Keratinocyte (primary cell): ENCODE measurements around the gene CCDC192. TPM values are rescaled to one million over a fixed set of nuclear protein-coding genes. Genes with fewer than 3 reads are reported as not detected.

Source experiments
- DNase-seq: peaks from one replicate; pipeline ENCODE4 v3.0.0-alpha.2; 2011; ENCODE audit warnings: low read depth, missing footprints, low spot score
- FAIRE-seq: peaks from 2 replicates; lab custom pipeline; 2011; peaks lifted over from hg19 to GRCh38; lab: Jason Lieb, UNC
- H2AFZ ChIP-seq: 2 replicates; pipeline ENCODE4 v1.6.0; 2012; ENCODE audit warnings: low read length, control low read depth, inconsistent platforms; ENCODE audit not compliant: control insufficient read depth
- H3K27ac ChIP-seq: 2 replicates; pipeline ENCODE4 v1.5.1; 2011; ENCODE audit warnings: low read length; ENCODE audit not compliant: control insufficient read depth, insufficient read depth
- H3K27me3 ChIP-seq: 3 replicates; pipeline ENCODE4 v1.6.0; 2011; ENCODE audit warnings: low read length; ENCODE audit not compliant: control insufficient read depth, insufficient read depth; ENCODE audit errors: extremely low read depth
- H3K36me3 ChIP-seq, 2 experiments: 2 replicates in 1 of 2; 3 replicates in 1 of 2; pipeline ENCODE4 v1.5.1; 2011; ENCODE audit warnings: low read length in 2 of 2, mild to moderate bottlenecking in 1 of 2; ENCODE audit not compliant: control insufficient read depth in 2 of 2, insufficient read depth in 2 of 2; ENCODE audit errors: extremely low read depth in 1 of 2
- H3K4me1 ChIP-seq: 3 replicates; pipeline ENCODE4 v1.5.1; 2011; ENCODE audit warnings: low read length; ENCODE audit not compliant: control insufficient read depth, insufficient read depth; ENCODE audit errors: extremely low read depth
- H3K4me2 ChIP-seq: 3 replicates; pipeline ENCODE4 v1.6.0; 2011; ENCODE audit warnings: low read depth, low read length; ENCODE audit not compliant: control insufficient read depth, insufficient read depth; ENCODE audit errors: extremely low read depth
- H3K4me3 ChIP-seq, 3 experiments: fragments of 200-600 bp in 1 of 3; sonication (generic) in 1 of 3; 2 replicates in 2 of 3; 3 replicates in 1 of 3; pipeline ENCODE4 v1.5.1; 2011 to 2016; ENCODE audit warnings: low read length in 3 of 3, mild to moderate bottlenecking in 3 of 3, control low read depth in 2 of 3, inconsistent platforms in 1 of 3, low read depth in 1 of 3, mixed read lengths in 1 of 3, mixed run types in 1 of 3, moderate library complexity in 1 of 3; ENCODE audit not compliant: control insufficient read depth in 2 of 3, insufficient read depth in 2 of 3; ENCODE audit errors: extremely low read depth in 1 of 3
- H3K79me2 ChIP-seq: 2 replicates; pipeline ENCODE4 v1.6.0; 2012; ENCODE audit warnings: low read length; ENCODE audit not compliant: control insufficient read depth, insufficient read depth
- H3K9ac ChIP-seq: 3 replicates; pipeline ENCODE4 v1.6.0; 2011; ENCODE audit warnings: low read length; ENCODE audit not compliant: control insufficient read depth, insufficient read depth; ENCODE audit errors: extremely low read depth
- H3K9me1 ChIP-seq: 3 replicates; pipeline ENCODE4 v1.6.0; 2011; ENCODE audit warnings: low read length; ENCODE audit not compliant: control insufficient read depth, insufficient read depth; ENCODE audit errors: extremely low read depth
- H3K9me3 ChIP-seq: 2 replicates; pipeline ENCODE4 v1.5.1; 2012; ENCODE audit warnings: low read depth, low read length; ENCODE audit not compliant: control insufficient read depth
- H4K20me1 ChIP-seq: 3 replicates; pipeline ENCODE4 v1.6.0; 2011; ENCODE audit warnings: low read length; ENCODE audit not compliant: control insufficient read depth, insufficient read depth; ENCODE audit errors: extremely low read depth
- EZH2 ChIP-seq: IDR thresholded peaks from one replicate; pipeline ENCODE4 v1.6.1; 2012; ENCODE audit warnings: inconsistent platforms, mild to moderate bottlenecking, low read length, moderate library complexity
- dilution Hi-C: fragments of 300-500 bp; cut with MboI; formaldehyde crosslinking; loops from one replicate; pipeline ENCODE4 v1.7.0; 2020; ENCODE audit warnings: low sequenced_read_pairs; ENCODE audit not compliant: extremely low pct_ligation_motif_present
- polyA plus RNA-seq, 5 experiments: library from polyadenylated mRNA; depleted of rRNA in 3 of 5; stranded (reverse) in 3 of 5; stranded (forward) in 1 of 5; unstranded in 1 of 5; fragments of >200 nt; gene quantifications; 1 replicate in 1 of 5; 2 replicates in 3 of 5; 3 replicates in 1 of 5; pipeline versions ENCODE4 v1.2.1 to v1.2.3, GENCODE V29; 2011 to 2012; ENCODE audit warnings: missing spikeins in 2 of 5, low read depth in 1 of 5, low replicate concordance in 1 of 5
- TF ChIP-seq, protein P1 (sequence below), 3 experiments: IDR thresholded peaks in 1 of 3; conservative IDR thresholded peaks in 1 of 3; optimal IDR thresholded peaks in 1 of 3; 2 replicates in 2 of 3; 3 replicates in 1 of 3; pipeline versions ENCODE3 to v1.5.1; 2011; ENCODE audit warnings: low read length in 3 of 3, mild to moderate bottlenecking in 3 of 3, moderate library complexity in 2 of 3, control low read depth in 1 of 3, inconsistent platforms in 1 of 3; ENCODE audit not compliant: insufficient read depth in 2 of 3; ENCODE audit errors: extremely low read depth in 1 of 3

Gene CCDC192
- polyA plus RNA-seq, 1 donor (not counting 4 experiments of a cell fraction or from before 2014, with no cell fraction given) = not detected

DNA sequence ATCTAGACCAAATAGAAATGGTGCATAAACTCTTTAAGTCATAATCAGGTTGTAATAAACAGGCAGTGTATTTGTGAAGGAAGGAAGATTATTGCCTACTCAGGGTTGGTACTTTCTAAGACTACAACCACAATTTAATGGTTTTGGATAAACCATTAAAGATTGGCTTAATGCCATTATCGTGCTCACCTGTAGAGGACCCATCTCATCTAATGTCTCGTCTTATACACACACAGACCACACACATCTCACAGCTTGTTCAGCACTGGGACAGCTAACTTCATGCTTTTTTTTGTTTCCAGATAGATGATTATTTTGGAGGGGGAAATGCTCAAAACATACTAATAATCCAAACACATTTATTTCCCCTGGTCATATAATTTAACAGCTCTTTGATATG, 204.7 kb downstream of the CCDC192 start:
- DNase-seq (no peak), FAIRE-seq (no peak)
- Histone ChIP-seq H3K27me3 (no peaks in the 10 kb centered on the region), H3K4me3 (no peak overlapping the region), H4K20me1 (no peaks in the 10 kb centered on the region), H2AFZ (no peak overlapping the region), H3K9me1 (no peaks in the 10 kb centered on the region), H3K9me3 (no peaks in the 10 kb centered on the region), H3K36me3 (no peaks in the 10 kb centered on the region), H3K4me2 (no peak overlapping the region), H3K9ac (no peak overlapping the region), H3K27ac (no peak overlapping the region), H3K4me1 (no peaks in the 10 kb centered on the region), H3K79me2 (no peaks in the 10 kb centered on the region)
- no peak for TF ChIP-seq EZH2
- TF ChIP-seq, protein P1, sequence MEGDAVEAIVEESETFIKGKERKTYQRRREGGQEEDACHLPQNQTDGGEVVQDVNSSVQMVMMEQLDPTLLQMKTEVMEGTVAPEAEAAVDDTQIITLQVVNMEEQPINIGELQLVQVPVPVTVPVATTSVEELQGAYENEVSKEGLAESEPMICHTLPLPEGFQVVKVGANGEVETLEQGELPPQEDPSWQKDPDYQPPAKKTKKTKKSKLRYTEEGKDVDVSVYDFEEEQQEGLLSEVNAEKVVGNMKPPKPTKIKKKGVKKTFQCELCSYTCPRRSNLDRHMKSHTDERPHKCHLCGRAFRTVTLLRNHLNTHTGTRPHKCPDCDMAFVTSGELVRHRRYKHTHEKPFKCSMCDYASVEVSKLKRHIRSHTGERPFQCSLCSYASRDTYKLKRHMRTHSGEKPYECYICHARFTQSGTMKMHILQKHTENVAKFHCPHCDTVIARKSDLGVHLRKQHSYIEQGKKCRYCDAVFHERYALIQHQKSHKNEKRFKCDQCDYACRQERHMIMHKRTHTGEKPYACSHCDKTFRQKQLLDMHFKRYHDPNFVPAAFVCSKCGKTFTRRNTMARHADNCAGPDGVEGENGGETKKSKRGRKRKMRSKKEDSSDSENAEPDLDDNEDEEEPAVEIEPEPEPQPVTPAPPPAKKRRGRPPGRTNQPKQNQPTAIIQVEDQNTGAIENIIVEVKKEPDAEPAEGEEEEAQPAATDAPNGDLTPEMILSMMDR (optimal IDR thresholded peaks at IDR 0.05 in 1 of 3, IDR thresholded peaks at IDR 0.05 in 1 of 3, conservative IDR thresholded peaks at IDR 0.05 in 1 of 3; ENCODE audit: extremely low read depth in 1 of 3, insufficient read depth in 2 of 3, low read length in 3 of 3) = no peak
- dilution Hi-C loops = no loop called here

DNA sequence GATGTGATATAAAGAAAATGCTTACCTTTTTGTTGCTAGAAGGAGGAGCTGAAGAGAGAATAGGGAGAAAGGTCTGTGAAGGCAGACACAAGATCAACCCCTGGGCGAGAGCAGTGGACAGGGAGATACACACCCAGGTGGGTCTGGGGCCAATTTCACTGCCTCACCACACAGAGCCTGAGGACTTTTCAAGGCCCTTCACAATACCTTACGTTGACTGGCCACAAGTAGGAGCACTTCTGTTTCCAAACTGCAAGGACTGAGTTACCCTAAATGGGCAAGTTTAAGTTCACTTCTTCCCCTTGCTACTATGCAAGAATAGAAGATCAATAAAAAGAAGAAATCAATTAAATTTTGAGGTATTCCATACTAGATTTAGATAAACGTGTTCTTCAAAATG, 205.9 kb downstream of the CCDC192 start:
- DNase-seq = no peak
- H3K36me3 ChIP-seq = no peaks in the 10 kb centered on the region
- FAIRE-seq = peak; percentile 67
- no peak overlapping the region for H3K4me3 ChIP-seq
- no peaks in the 10 kb centered on the region for H3K4me1 ChIP-seq
- H2AFZ ChIP-seq = no peak overlapping the region
- no peaks in the 10 kb centered on the region for H3K9me3 ChIP-seq
- dilution Hi-C loops = no loop called here
- no peak overlapping the region for H3K27ac ChIP-seq
- no peaks in the 10 kb centered on the region for H3K27me3 ChIP-seq
- no peak overlapping the region for H3K9ac ChIP-seq
- no peak for TF ChIP-seq EZH2
- TF ChIP-seq, protein P1 (optimal IDR thresholded peaks at IDR 0.05 in 1 of 3, IDR thresholded peaks at IDR 0.05 in 1 of 3, conservative IDR thresholded peaks at IDR 0.05 in 1 of 3; ENCODE audit: extremely low read depth in 1 of 3, insufficient read depth in 2 of 3, low read length in 3 of 3) = peak; percentile 75 to 79 (median 79)
- no peaks in the 10 kb centered on the region for H3K79me2 ChIP-seq
- no peaks in the 10 kb centered on the region for H3K9me1 ChIP-seq
- H4K20me1 ChIP-seq = no peaks in the 10 kb centered on the region
- no peak overlapping the region for H3K4me2 ChIP-seq
